GM12874 (cell line): Measurements from ENCODE around the gene LYL1.
A peak's percentile ranks its signal among the peaks of the same experiment; 100 is the strongest.

ENCODE experiments used
- CTCF ChIP-seq: IDR thresholded peaks from 2 replicates; pipeline ENCODE4 v1.5.1; 2011; ENCODE audit warnings: low read depth, mild to moderate bottlenecking, control low read depth, low read length, moderate library complexity; ENCODE audit not compliant: insufficient read depth

The LYL1 gene

GRCh38 chr19:13104848-13105711 is 2.4 kb upstream of the LYL1 start:
- no peak for TF ChIP-seq CTCF

GRCh38 chr19:13104360-13104847 is 1.7 kb upstream of the LYL1 start:
- TF ChIP-seq CTCF: peak; percentile 100

GRCh38 chr19:13103581-13104359 is 1.1 kb upstream of the LYL1 start:
- TF ChIP-seq CTCF: no peak

GRCh38 chr19:13102416-13102665 is 317 bp downstream of the LYL1 start:
- no peak for TF ChIP-seq CTCF

GRCh38 chr19:13101590-13102415 is 855 bp downstream of the LYL1 start:
- no peak for TF ChIP-seq CTCF

- TF ChIP-seq CTCF: peak; percentile 60
These were observed 1.6 kb downstream of the LYL1 start for GRCh38 chr19:13100841-13101589.
